ENCODE results near the gene TMLHE. TPM values are rescaled to one million over a fixed set of nuclear protein-coding genes. Genes with fewer than 3 reads are reported as not detected.

Gene TMLHE
- 8.6 to 11.1 TPM (median 9.4 TPM) in 5 replicates for total RNA-seq (2022; extraction: Qiagen RNA extraction)

GRCh38 chrX:155612312-155613224, at the start of gene TMLHE, which contains the start of gene SPRY3:
TSS of gene TMLHE (minus strand) at chrX:155612952. CDS start at chrX:155545276, 67,676 bp downstream.
TSS of gene SPRY3 (plus strand) at chrX:155612586.

GRCh38 chrX:155458471-155458870, 154.3 kb downstream of the TMLHE start, which contains the start of gene F8A3:
TSS of gene F8A3 (minus strand) at chrX:155458620. CDS start at chrX:155458600, 20 bp downstream.

Other genes starting within 250 kb of the TMLHE start
- gene F8A2, start 230.9 kb downstream of the TMLHE start, total RNA-seq (2022; extraction: Qiagen RNA extraction): not detected in 5 replicates
- gene F8A3, start 154.3 kb downstream of the TMLHE start, total RNA-seq (2022; extraction: Qiagen RNA extraction): 0.56 to 1.3 TPM (median 1.0 TPM) in 5 replicates
- 0.10 to 0.12 TPM (median 0.11 TPM) in 5 replicates for gene SPRY3, start 366 bp downstream of the TMLHE start, total RNA-seq (2022; extraction: Qiagen RNA extraction)